Stimulated activated CD4-positive, alpha-beta T cell treated with anti-CD3 and anti-CD28 coated beads, Interleukin-4, amount 100 ng/mL, for 1 hour (primary cell): ENCODE measurements around the gene ATP1B4.
"Not testable (repeated sequence)": the region's sequence is repeated elsewhere in the genome, so short reads cannot be mapped to it uniquely, and the experiment has no call there.

Source experiments
- DNase-seq: peaks from one replicate; pipeline ENCODE4 v3.0.0-alpha.2; 2020

ATP1B4 gene

GRCh38 chrX:120361764-120362305, at the start of gene ATP1B4:
Gene ATP1B4 (plus strand): TSS chrX:120362089. CDS start chrX:120362169, 80 bp downstream.
- DNase-seq: no peak

GRCh38 chrX:120315776-120316175, 46.1 kb upstream of the ATP1B4 start:
- DNase-seq: no peak

GRCh38 chrX:120316587-120317283, 45.2 kb upstream of the ATP1B4 start:
- no peak for DNase-seq

- no peak for DNase-seq
Observed at GRCh38 chrX:120318411-120318810, 43.5 kb upstream of the ATP1B4 start.

- no peak for DNase-seq
Observed at GRCh38 chrX:120321520-120322281, 40.2 kb upstream of the ATP1B4 start.

GRCh38 chrX:120331116-120331515, 30.8 kb upstream of the ATP1B4 start:
- no peak for DNase-seq

GRCh38 chrX:120332394-120332793, 29.5 kb upstream of the ATP1B4 start:
- DNase-seq: no peak

- DNase-seq: no peak
Observed at GRCh38 chrX:120334151-120334550, 27.7 kb upstream of the ATP1B4 start.

GRCh38 chrX:120334603-120335002, 27.3 kb upstream of the ATP1B4 start:
- no peak for DNase-seq

GRCh38 chrX:120335289-120335688, 26.6 kb upstream of the ATP1B4 start:
- no peak for DNase-seq

GRCh38 chrX:120336899-120337298, 25.0 kb upstream of the ATP1B4 start:
- DNase-seq: no peak

- DNase-seq: not testable (repeated sequence)
Observed at GRCh38 chrX:120344566-120344965, 17.3 kb upstream of the ATP1B4 start.

- no peak for DNase-seq
Observed at GRCh38 chrX:120350450-120351138, 11.3 kb upstream of the ATP1B4 start.

GRCh38 chrX:120356084-120356483, 5.8 kb upstream of the ATP1B4 start:
- no peak for DNase-seq

- DNase-seq: no peak
Observed at GRCh38 chrX:120357186-120357585, 4.7 kb upstream of the ATP1B4 start.

- DNase-seq: peak; percentile 28
Observed at GRCh38 chrX:120358737-120359456, 3.0 kb upstream of the ATP1B4 start.

GRCh38 chrX:120365320-120365719, 3.4 kb downstream of the ATP1B4 start:
- DNase-seq: peak; percentile 55

- DNase-seq: no peak
Observed at GRCh38 chrX:120365968-120366367, 4.1 kb downstream of the ATP1B4 start.

- DNase-seq: no peak
Observed at GRCh38 chrX:120366794-120367193, 4.9 kb downstream of the ATP1B4 start.

- no peak for DNase-seq
Observed at GRCh38 chrX:120367402-120368109, 5.7 kb downstream of the ATP1B4 start.

GRCh38 chrX:120372667-120373370, 10.9 kb downstream of the ATP1B4 start:
- DNase-seq: no peak
